ENCODE results near the gene MIOS. TPM values are rescaled to one million over a fixed set of nuclear protein-coding genes. Genes with fewer than 3 reads are reported as not detected.
A peak's percentile ranks its signal among the peaks of the same experiment; 100 is the strongest.
"Not testable (repeated sequence)": the region's sequence is repeated elsewhere in the genome, so short reads cannot be mapped to it uniquely, and the experiment has no call there.

Gene MIOS
- total and polyA plus RNA-seq, 9 of the 15 experiments (the other 6 are each of a cell fraction or from before 2014, with no cell fraction given): 7.8 to 47.8 (median 30.6) TPM

- H3K9me3 ChIP-seq (replicated peaks; ENCODE audit: control insufficient read depth, insufficient read depth, low read depth, low read length); DNase-seq (ENCODE audit: extremely low read depth in 1 of 4, low spot score in 3 of 4); H3K4me3 ChIP-seq; H3K9me1 ChIP-seq (ENCODE audit: control insufficient read depth, insufficient read depth, low read length); intact Hi-C loops (cut with micrococcal nuclease); ATAC-seq; H3K36me3 ChIP-seq (ENCODE audit: control insufficient read depth, insufficient read depth, low read length); H2AFZ ChIP-seq (ENCODE audit: low read depth, low read length); H3K4me2 ChIP-seq (ENCODE audit: insufficient read depth, low read length); H3K79me2 ChIP-seq (ENCODE audit: control insufficient read depth, insufficient read depth, low read length); H3K27ac ChIP-seq (ENCODE audit: extremely low read depth, low read depth, low read length); CTCF ChIA-PET (ENCODE audit: low intra/inter-chr PET ratio); H3K27me3 ChIP-seq (ENCODE audit: control insufficient read depth in 2 of 2, insufficient read depth in 2 of 2, low read length in 2 of 2); POLR2A ChIA-PET; FAIRE-seq; in situ Hi-C loops (cut with MboI); BruUV-seq (replicated peaks); H3K4me1 ChIP-seq (replicated peaks in 1 of 2; ENCODE audit: control insufficient read depth in 2 of 2, insufficient read depth in 2 of 2, low read length in 2 of 2); H3K9ac ChIP-seq (ENCODE audit: insufficient read depth in 1 of 2, low read depth in 2 of 2, low read length in 2 of 2); H4K20me1 ChIP-seq (replicated peaks; ENCODE audit: control insufficient read depth, insufficient read depth, low read length): not testable (repeated sequence)
- WGBS (ENCODE audit: insufficient coverage, low coverage, missing lambda C conversion rate): 91% methylated on average over 3 of the region's 3 CpGs
- TF ChIP-seq ZNF146 (CRISPR knock-in tag; IDR thresholded peaks at IDR 0.05; ENCODE audit: unreplicated experiment) (peak; percentile 91), BCOR (IDR thresholded peaks at IDR 0.05) (peak; percentile 33; the same call in 1 of the 2 replicates)
Measured at GRCh38 chr7:7656459-7656858, 89.8 kb downstream of the MIOS start.

Other genes starting within 250 kb of the MIOS start
- gene COL28A1, start 31.0 kb upstream of the MIOS start, total RNA-seq (2014; rRNA removed): 0.04 and 0.05 TPM in 2 replicates
- gene COL28A1, start 31.0 kb upstream of the MIOS start, total RNA-seq (2014; rRNA removed; fragmentation: Illumina TruSeq; extraction: Trizol): 0.11 TPM in 1 of 2 replicates, not detected in the other
- gene COL28A1, start 31.0 kb upstream of the MIOS start, total RNA-seq (2015; rRNA removed; fragmentation: Illumina TruSeq; extraction: Trizol): not detected in 2 replicates
- gene COL28A1, start 31.0 kb upstream of the MIOS start, total RNA-seq (2021): 0.13 and 0.40 TPM in 2 replicates
- gene COL28A1, start 31.0 kb upstream of the MIOS start, polyA plus RNA-seq (2011; rRNA removed): 0.03 and 0.04 TPM in 2 replicates
- 0.06 and 0.07 TPM in 2 replicates for gene COL28A1, start 31.0 kb upstream of the MIOS start, polyA plus RNA-seq (2014; fragmentation: Illumina TruSeq; extraction: Trizol)
- under 1 TPM in 1 of 2 experiments, not detected in 1; 0.03 TPM for gene COL28A1, start 31.0 kb upstream of the MIOS start, polyA plus RNA-seq (2014; fragmentation: Nextera tagmentation; extraction: Ambion mirVana)
- 0.12 TPM in 1 of 2 replicates, not detected in the other for gene COL28A1, start 31.0 kb upstream of the MIOS start, polyA plus RNA-seq (2014; rRNA removed)
- 9.0 and 13.6 TPM in 2 replicates for gene UMAD1, start 73.9 kb downstream of the MIOS start, total RNA-seq (2014; rRNA removed)
- 13.3 and 14.9 TPM in 2 replicates for gene UMAD1, start 73.9 kb downstream of the MIOS start, total RNA-seq (2014; rRNA removed; fragmentation: Illumina TruSeq; extraction: Trizol)
- 13.5 and 16.0 TPM in 2 replicates for gene UMAD1, start 73.9 kb downstream of the MIOS start, total RNA-seq (2015; rRNA removed; fragmentation: Illumina TruSeq; extraction: Trizol)
- gene UMAD1, start 73.9 kb downstream of the MIOS start, total RNA-seq (2021): 11.2 and 12.9 TPM in 2 replicates
- 23.1 and 26.7 TPM in 2 replicates for gene UMAD1, start 73.9 kb downstream of the MIOS start, polyA plus RNA-seq (2011; rRNA removed)
- gene UMAD1, start 73.9 kb downstream of the MIOS start, polyA plus RNA-seq (2014; fragmentation: Illumina TruSeq; extraction: Trizol): 16.0 and 18.1 TPM in 2 replicates
- gene UMAD1, start 73.9 kb downstream of the MIOS start, polyA plus RNA-seq (2014; fragmentation: Nextera tagmentation; extraction: Ambion mirVana): 10 to 100 TPM; 11.6 to 13.9 TPM
- gene UMAD1, start 73.9 kb downstream of the MIOS start, polyA plus RNA-seq (2014; rRNA removed): 11.2 and 11.4 TPM in 2 replicates
- 63.2 and 68.5 TPM in 2 replicates for gene RPA3, start 151.7 kb downstream of the MIOS start, total RNA-seq (2014; rRNA removed)
- 152 and 160 TPM in 2 replicates for gene RPA3, start 151.7 kb downstream of the MIOS start, total RNA-seq (2014; rRNA removed; fragmentation: Illumina TruSeq; extraction: Trizol)
- gene RPA3, start 151.7 kb downstream of the MIOS start, total RNA-seq (2015; rRNA removed; fragmentation: Illumina TruSeq; extraction: Trizol): 89.5 and 100 TPM in 2 replicates
- 116 and 124 TPM in 2 replicates for gene RPA3, start 151.7 kb downstream of the MIOS start, total RNA-seq (2021)
- gene RPA3, start 151.7 kb downstream of the MIOS start, polyA plus RNA-seq (2011; rRNA removed): 146 and 188 TPM in 2 replicates
- gene RPA3, start 151.7 kb downstream of the MIOS start, polyA plus RNA-seq (2014; fragmentation: Illumina TruSeq; extraction: Trizol): 92.4 and 107 TPM in 2 replicates
- 100 to 1,000 TPM; 202 to 265 TPM for gene RPA3, start 151.7 kb downstream of the MIOS start, polyA plus RNA-seq (2014; fragmentation: Nextera tagmentation; extraction: Ambion mirVana)
- 114 and 125 TPM in 2 replicates for gene RPA3, start 151.7 kb downstream of the MIOS start, polyA plus RNA-seq (2014; rRNA removed)

All from K562 (cell line).